NCI-H446 treated with DMSO at 0.1 percent for 48 hours (cell line): ENCODE results near the gene USP22.

ENCODE experiments used
- DNase-seq: peaks from one replicate; lab custom pipeline; 2025; lab: John Stamatoyannopoulos, UW

The USP22 gene

DNA sequence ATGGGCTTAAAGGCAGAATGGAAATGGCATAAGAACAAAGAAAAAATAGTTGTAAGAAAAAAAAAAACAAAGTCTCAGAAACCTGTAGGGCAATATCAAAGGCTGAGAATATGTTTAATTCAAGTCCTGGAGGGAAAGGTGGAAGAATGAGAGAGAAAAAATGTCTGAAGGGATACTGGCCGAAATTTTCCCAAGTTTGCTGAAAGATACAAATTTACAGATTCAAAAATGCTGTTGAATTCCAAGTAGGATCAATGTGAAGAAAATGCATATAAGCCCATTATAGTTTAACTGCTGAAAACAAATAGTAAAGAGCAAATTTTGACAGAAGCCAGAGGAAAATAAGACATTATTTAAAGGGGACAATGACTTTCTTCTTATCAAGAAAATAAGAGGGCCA is 6.6 kb upstream of the USP22 start:
- no peak for DNase-seq

- no peak for DNase-seq
Observed at GRCh38 chr17:21046216-21046615, 3.4 kb upstream of the USP22 start.

DNA sequence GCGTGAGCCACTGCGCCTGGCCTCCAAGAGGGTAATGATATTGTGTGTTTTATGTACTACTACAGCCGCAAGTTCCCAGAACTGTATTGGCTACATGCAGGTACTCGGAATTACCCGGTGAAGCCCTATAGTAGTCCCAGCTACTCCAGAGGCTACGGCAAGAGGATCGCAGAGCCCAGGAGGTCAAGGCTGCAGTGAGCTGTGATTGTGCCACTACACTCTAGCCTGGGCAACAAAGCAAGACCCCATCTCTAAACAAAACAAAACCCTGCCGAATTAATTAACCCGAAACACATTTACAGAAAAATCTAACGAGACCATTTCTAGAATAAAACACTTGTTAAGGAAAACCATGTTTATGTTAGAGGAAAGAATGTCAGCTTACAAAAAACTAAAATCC is 2.2 kb upstream of the USP22 start:
- no peak for DNase-seq

DNA sequence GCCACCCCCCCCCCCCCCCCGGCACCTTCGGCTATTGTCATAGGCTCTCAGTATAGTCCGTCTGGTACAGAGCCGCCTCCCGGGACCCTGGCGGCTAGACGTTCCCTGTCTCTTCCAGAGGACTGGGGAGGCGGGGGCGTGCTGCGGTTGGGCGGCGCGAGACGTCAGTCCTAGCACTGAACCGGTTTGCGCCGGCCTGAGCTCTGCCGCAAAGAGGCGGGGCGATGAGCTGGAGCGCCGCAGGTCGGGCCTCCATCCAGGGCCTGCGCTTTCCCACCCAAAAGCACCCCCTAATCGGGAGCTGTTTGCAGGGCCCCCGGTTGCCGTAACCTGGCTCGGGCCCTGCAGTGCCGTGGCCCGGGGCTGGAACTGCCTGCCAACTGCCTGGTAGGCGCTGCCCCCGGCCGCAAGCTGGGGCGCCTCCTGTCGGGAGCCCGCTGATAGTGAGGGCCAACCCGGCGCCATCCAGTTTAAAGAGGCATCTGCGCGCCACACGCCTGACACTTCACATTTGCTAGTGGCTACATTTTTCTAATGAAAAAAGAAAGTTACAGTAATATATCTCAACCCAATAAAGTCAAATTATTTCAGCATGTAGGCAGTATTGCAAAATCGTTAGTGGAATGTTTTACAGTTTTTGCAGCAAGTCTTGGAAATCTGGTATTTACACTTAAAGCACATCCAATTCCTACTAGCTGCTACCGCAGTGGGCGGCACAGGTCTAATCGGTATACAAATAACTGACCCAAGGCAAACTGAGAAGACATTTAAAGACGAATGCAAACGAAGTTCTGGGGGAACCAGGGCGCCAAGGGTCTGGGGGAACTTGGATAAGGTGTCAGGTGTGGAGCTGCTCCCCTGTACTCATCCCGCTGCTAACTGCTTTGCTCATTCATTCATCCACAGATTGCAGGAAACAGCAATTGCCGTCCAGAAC is 753 bp upstream of the USP22 start:
- DNase-seq: peak; percentile 98

- DNase-seq: peak; percentile 24
Observed at GRCh38 chr17:21041741-21042457, 912 bp downstream of the USP22 start.

- peak; percentile 38 for DNase-seq
Observed at GRCh38 chr17:21039839-21040575, 2.8 kb downstream of the USP22 start.

DNA sequence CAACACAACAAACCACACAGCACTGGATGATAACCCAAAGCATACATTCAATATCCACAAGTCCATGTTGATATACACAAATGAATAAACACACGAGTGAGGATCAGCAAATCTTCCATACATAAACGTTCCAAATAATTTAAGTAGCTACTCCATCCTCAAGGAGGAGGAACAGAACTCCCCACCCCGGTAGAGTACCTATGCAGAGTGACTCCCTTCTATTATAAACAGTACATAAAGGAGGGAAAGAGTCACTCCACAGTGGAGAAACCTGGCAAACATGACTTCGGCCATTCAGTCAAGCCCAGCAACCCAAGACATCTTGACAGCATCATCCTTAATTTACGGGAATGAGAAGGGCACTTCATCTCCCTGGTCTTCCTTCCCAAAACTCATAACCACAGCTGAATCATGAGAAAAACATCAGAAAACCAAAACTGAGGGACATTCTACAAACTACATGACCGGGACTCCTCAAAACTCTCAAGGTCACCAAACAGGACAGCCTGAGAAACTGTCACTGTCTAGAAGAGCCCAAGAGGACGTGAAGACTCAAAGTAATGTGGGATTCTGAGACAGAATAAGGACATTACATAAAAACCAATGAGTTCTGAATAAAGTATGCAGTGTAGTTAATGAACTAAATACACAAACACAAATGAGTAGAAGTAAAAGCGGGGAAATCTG is 5.6 kb downstream of the USP22 start:
- DNase-seq: no peak

- no peak for DNase-seq
Observed at GRCh38 chr17:21036361-21036881, 6.4 kb downstream of the USP22 start.

DNA sequence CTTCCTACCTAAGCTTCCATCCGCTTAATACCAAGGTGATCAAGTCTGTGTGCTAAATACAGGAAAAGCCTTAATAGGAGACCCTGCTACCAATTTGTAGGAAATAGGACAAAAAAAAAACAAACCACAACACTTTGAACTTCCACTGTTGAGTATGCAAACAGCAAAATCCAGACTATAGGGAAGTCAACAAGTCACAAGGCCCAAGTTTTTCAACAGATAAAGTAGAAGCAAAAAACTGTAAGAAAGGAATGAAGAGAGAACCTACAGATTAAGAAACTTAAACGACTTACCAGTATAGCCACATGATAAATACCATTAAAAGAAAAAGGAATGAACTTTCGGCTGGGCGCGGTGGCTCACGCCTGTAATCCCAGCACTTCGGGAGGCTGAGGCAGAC is 7.4 kb downstream of the USP22 start:
- DNase-seq: no peak

DNA sequence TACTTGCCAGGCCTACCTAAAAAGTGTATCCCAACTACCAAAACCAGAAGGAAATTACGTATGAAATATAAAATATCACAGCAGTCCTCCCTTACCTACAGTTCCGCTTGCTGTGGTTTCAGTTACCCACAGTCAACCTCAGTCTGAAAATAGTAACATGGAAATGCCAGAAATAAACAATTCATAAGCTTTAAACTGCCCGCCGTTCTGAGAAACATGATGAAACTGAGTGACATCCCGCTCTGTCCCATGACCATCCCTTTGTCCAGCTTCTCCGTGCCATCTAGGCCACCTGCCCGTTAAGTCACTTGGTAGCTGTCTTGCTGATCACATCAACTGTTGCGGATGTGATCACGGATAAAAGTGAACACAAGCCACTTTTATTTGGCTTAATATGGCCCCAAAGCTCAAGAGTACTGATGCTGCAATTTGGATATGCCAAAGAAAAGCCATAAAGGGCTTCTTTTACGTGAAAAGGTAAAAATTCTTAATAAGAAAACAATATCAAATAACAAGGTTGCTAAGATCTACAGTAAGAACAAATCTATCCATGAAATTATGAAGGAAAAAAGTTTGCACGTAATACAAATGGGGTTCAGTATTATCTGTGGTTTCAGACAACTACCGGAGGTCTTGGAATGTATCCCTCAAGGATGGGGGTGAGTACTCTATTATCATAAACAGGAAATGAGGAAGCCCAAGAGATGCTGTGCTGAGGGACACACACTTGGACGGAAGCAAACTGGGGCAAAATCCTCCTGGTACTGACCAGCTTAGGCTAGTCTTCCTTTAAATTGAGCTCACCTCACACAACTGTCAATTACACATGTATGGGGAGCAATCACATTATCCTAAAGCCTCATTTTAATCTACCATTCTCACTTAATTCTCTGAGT is 8.2 kb downstream of the USP22 start:
- no peak for DNase-seq

GRCh38 chr17:21033350-21033749 is 9.5 kb downstream of the USP22 start:
- no peak for DNase-seq

DNA sequence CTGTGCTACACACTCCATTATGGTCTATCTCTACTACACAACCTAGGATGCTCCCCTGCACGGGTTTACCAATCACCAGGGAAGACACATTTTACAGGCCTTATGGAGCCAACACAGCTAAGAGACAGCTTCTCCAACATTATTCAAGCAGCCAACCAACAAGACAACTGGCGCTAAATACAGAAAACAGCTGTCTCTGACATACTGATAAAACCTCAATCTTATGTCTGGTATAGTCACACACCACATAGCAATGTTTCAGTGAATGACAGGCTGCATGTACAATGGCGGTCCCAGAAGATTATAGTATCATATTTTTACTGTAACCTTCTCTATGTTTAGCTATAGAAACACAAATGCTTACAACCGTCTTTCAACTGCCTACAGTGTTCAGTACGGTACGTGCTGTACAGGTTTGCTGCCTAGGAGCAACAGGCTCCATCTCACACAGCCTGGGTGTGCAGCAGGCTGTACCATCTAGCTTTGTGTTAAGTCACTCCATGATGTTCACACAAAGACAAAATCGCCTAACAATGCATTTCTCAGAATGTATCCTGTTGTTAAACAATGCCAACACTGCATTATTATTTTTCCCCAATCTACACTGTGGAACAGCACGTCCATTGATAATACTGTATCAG is 10.9 kb downstream of the USP22 start:
- no peak for DNase-seq

GRCh38 chr17:21030375-21030774 is 12.4 kb downstream of the USP22 start:
- DNase-seq: no peak

DNA sequence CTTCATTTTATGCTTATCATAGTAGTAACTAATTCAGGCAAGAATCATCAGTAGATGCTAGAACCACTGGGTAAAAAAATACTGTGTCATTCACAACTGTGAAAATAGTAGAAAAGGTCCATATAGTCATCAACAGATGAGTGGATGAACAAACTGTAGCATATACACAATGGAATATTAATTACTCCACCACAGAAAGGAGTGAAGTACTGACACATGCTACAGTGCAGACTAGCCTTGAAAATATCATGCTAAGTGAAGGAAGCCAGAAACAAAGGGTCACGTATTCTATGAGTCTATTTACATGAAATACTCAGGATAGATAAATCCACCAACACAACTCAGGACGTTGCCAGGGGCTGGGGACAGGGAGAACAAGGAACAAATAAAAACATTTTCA is 13.3 kb downstream of the USP22 start:
- DNase-seq: no peak

DNA sequence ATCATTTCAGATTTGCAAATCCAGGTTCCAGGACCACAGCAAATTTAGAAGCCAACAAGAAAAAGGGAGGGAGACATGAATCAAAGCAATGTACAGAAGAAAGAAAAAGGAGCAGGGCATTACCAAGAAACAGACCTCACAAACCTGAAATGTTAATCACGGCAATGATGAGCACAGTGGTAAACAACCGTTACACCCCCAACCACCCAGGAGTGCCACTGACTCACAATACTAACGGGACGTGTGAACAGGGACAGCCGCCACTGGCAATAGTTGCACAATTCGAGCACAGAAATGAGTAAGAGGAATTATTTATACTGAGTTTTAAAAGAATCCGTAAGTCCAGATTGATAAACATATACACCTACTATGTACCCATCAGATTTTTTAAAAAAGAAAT is 13.8 kb downstream of the USP22 start:
- no peak for DNase-seq

- no peak for DNase-seq
Observed at GRCh38 chr17:21028192-21028591, 14.6 kb downstream of the USP22 start.

DNA sequence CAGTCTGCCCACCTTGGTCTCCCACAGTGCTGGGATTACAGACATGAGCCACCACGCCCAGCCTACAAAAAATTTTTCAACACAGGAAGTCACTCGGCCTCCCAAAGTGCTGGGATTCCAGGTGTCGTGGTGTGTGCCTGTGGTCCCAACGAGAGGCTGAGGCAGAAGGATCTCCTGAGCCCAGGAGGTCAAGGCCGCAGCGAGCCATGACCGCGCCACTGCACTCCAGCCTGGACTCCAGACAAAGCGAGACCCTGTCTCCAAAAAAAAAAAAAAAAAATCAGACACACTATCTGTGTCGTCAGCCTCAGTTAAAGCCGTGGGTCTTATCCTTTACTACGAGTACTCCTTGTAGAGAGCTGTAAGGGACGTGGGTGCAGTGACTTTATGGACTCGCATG is 15.8 kb downstream of the USP22 start:
- DNase-seq: no peak

- DNase-seq: no peak
Observed at GRCh38 chr17:21025451-21025850, 17.4 kb downstream of the USP22 start.

GRCh38 chr17:21024024-21024423 is 18.8 kb downstream of the USP22 start:
- no peak for DNase-seq

- DNase-seq: no peak
Observed at GRCh38 chr17:21021208-21021803, 21.5 kb downstream of the USP22 start.
